C4-2B (cell line): Measurements from ENCODE around the gene GJC1.
"Not testable (repeated sequence)": the region's sequence is repeated elsewhere in the genome, so short reads cannot be mapped to it uniquely, and the experiment has no call there.

Source experiments
- CTCF ChIP-seq: fragments of 450-650 bp; conservative IDR thresholded peaks from 2 replicates; pipeline ENCODE4 v1.5.1; 2017; ENCODE audit warnings: mild to moderate bottlenecking
- ZFX ChIP-seq: fragments of 450-650 bp; IDR thresholded peaks from 2 replicates; pipeline ENCODE4 v1.6.1; 2017

DNA sequence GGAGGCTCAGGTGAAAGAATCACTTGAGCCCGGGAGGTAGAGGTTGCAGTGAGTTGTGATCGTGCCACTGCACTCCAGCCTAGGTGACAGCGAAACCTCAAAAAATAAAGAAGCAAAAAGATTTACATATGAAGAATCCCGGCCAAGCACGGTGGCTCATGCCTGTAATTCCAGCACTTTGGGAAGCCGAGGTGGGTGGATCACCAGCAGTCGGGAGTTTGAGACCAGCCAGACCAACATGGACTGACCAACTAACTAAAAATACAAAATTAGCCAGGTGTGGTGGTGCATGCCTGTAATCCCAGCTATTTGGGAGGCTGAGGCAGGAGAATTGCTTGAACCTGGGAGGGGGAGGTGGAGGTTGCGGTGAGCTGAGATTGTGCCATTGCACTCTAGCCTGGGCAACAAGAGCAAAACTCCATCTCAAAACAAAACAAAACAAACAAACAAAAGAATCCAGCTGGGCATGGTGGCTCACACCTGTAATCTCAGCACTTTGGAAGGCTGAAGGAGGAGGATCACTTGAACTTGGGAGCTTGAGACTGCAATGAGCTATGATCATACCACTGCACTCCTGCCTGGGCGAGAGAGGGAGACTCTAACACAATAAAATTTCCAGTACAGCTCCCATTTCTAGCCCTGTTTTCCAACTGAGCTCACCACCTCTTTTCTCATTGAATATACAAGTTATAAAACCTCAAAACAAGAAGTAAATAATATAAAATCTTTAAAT, 21.3 kb downstream of the GJC1 start:
- not testable (repeated sequence) for TF ChIP-seq CTCF, ZFX
